K562 (cell line): ENCODE data around the gene KCNK3. TPM values are rescaled to one million over a fixed set of nuclear protein-coding genes. Genes with fewer than 3 reads are reported as not detected.

Source experiments
- ARID3B ChIP-seq: fragments of 250-450 bp; sonication (Bioruptor Pico); IDR thresholded peaks from 2 replicates; pipeline ENCODE4 v1.4.0; 2020; ENCODE audit warnings: borderline replicate concordance
- CBFA2T3 ChIP-seq: fragments of 450-650 bp; IDR thresholded peaks from 2 replicates; pipeline ENCODE4 v1.6.1; 2017
- HMG20B ChIP-seq: fragments of 250-450 bp; sonication (Bioruptor Pico); IDR thresholded peaks from 2 replicates; pipeline ENCODE4 v1.5.0; 2021; ENCODE audit warnings: mild to moderate bottlenecking
- HOXB6 ChIP-seq: fragments of 250-450 bp; sonication (Bioruptor Pico); IDR thresholded peaks from 2 replicates; pipeline ENCODE4 v1.5.1; 2022; ENCODE audit warnings: mild to moderate bottlenecking, borderline replicate concordance
- IFI16 ChIP-seq: fragments of 250-450 bp; sonication (Bioruptor Pico); IDR thresholded peaks from 2 replicates; pipeline ENCODE4 v2.1.2; 2022; ENCODE audit warnings: mild to moderate bottlenecking, inconsistent platforms
- MAZ ChIP-seq, 2 experiments: fragments of 450-650 bp in 1 of 2; sonication (generic) in 1 of 2; formaldehyde crosslinking; IDR thresholded peaks in 1 of 2; conservative IDR thresholded peaks in 1 of 2; 2 replicates each; pipeline versions ENCODE4 v1.4.0 to v1.5.0; 2020; ENCODE audit warnings: mild to moderate bottlenecking in 1 of 2, missing genetic modification reagents in 1 of 2
- MTA3 ChIP-seq: fragments of 450-650 bp; formaldehyde crosslinking; IDR thresholded peaks from 2 replicates; pipeline ENCODE4 v1.6.1; 2017; ENCODE audit warnings: mild to moderate bottlenecking, borderline replicate concordance
- NR1H2 ChIP-seq: sonication (generic); formaldehyde crosslinking; IDR thresholded peaks from 2 replicates; pipeline ENCODE4 v1.4.0; 2020; ENCODE audit warnings: mild to moderate bottlenecking, missing genetic modification reagents
- OTX1 ChIP-seq: fragments of 450-650 bp; formaldehyde crosslinking; IDR thresholded peaks from 2 replicates; pipeline ENCODE4 v1.4.0; 2022; ENCODE audit warnings: mild to moderate bottlenecking
- SFPQ ChIP-seq: fragments of 200-400 bp; formaldehyde crosslinking; IDR thresholded peaks from 2 replicates; pipeline ENCODE4 v1.6.1; 2017; ENCODE audit warnings: mild to moderate bottlenecking, low read depth, low read length, moderate library complexity
- SMC3 ChIP-seq: conservative IDR thresholded peaks from 2 replicates; pipeline ENCODE4 v1.6.1; 2011; ENCODE audit warnings: low read depth, low read length, improper control_type of control experiment; ENCODE audit not compliant: insufficient read depth
- TAF9B ChIP-seq: fragments of 450-650 bp; IDR thresholded peaks from 2 replicates; pipeline ENCODE4 v1.6.1; 2018; ENCODE audit warnings: mild to moderate bottlenecking; ENCODE audit not compliant: partially characterized antibody
- TCFL5 ChIP-seq: fragments of 250-450 bp; sonication (Bioruptor Pico); conservative IDR thresholded peaks from 2 replicates; pipeline ENCODE4 v1.6.1; 2021; ENCODE audit warnings: mild to moderate bottlenecking, moderate library complexity, matching md5 sums
- USF1 ChIP-seq: sonication (generic); formaldehyde crosslinking; IDR thresholded peaks from 2 replicates; pipeline ENCODE4 v1.9.0; 2022; ENCODE audit warnings: mild to moderate bottlenecking, missing genetic modification reagents
- ZBTB33 ChIP-seq: sonication (generic); formaldehyde crosslinking; IDR thresholded peaks from 2 replicates; pipeline ENCODE4 v1.8.1; 2023; ENCODE audit warnings: mild to moderate bottlenecking, missing genetic modification reagents
- ZBTB43 ChIP-seq: sonication (generic); formaldehyde crosslinking; IDR thresholded peaks from 2 replicates; pipeline ENCODE4 v1.8.0; 2023; ENCODE audit warnings: mild to moderate bottlenecking, missing genetic modification reagents
- ZNF717 ChIP-seq: fragments of 250-450 bp; sonication (Bioruptor Pico); IDR thresholded peaks from 2 replicates; pipeline ENCODE4 v1.5.0; 2021
- polyA plus RNA-seq, 8 experiments: library from polyadenylated mRNA; depleted of rRNA in 4 of 8; stranded (reverse) in 5 of 8; unstranded in 3 of 8; fragments of >200 nt; fragmentation: Nextera tagmentation in 2 of 8; fragmentation: Illumina TruSeq in 1 of 8; extraction: Ambion mirVana in 2 of 8; extraction: Trizol in 1 of 8; gene quantifications; 2 replicates each; pipeline versions ENCODE4 v1.2.1 to v1.2.3, GENCODE V29; 2011 to 2014; ENCODE audit warnings: inconsistent platforms in 1 of 8, missing spikeins in 1 of 8
- total RNA-seq, 7 experiments: library from RNA; depleted of rRNA in 6 of 7; stranded (reverse); fragments of >200 nt in 6 of 7; fragmentation: Illumina TruSeq in 2 of 7; extraction: Trizol in 2 of 7; gene quantifications; 2 replicates each; pipeline versions ENCODE4 v1.2.1 to v1.2.3, GENCODE V29; 2011 to 2021; ENCODE audit warnings: low replicate concordance in 1 of 7

KCNK3 gene
- total and polyA plus RNA-seq, 9 of the 15 experiments (the other 6 are each of a cell fraction or from before 2014, with no cell fraction given): 0.01 to 0.20 (median 0.07) TPM; not detected in 5

GRCh38 chr2:26757873-26758789, 65.6 kb downstream of the KCNK3 start (continued):
- TF ChIP-seq SFPQ (no peak), HOXB6 (CRISPR knock-in tag) (no peak), TAF9B (peak; percentile 72), MAZ (CRISPR knock-in tag; conservative IDR thresholded peaks at IDR 0.05 in 1 of 2, IDR thresholded peaks at IDR 0.05 in 1 of 2) (no peak; a peak in 2 of 4 replicates), ZBTB43 (CRISPR knock-in tag) (no peak), CBFA2T3 (no peak), HMG20B (CRISPR knock-in tag) (no peak), USF1 (no peak), ZBTB33 (CRISPR knock-in tag) (no peak), SMC3 (no peak), NR1H2 (CRISPR knock-in tag) (no peak), ZNF717 (CRISPR knock-in tag) (no peak), TCFL5 (peak; percentile 27; the same call in 1 of the 2 replicates), IFI16 (CRISPR knock-in tag) (no peak), OTX1 (0 out of 2 replicates have a peak, but pooled peaks have one; percentile 26), ARID3B (peak; percentile 64), MTA3 (no peak)
